Mesenteric fat pad (tissue), 1 donor: ENCODE measurements around the gene ANGPTL4. TPM values are rescaled to one million over a fixed set of nuclear protein-coding genes. Genes with fewer than 3 reads are reported as not detected.
"Not testable (repeated sequence)": the region's sequence is repeated elsewhere in the genome, so short reads cannot be mapped to it uniquely, and the experiment has no call there.

Experiments
- DNase-seq: peaks from one replicate; pipeline ENCODE4 v3.0.0-alpha.2; 2020; ENCODE audit warnings: low spot score
- total RNA-seq: library from RNA; stranded (reverse); fragmentation: NEBNext Ultra II Directional; extraction: Animal tissue kit (Norgen Biotek cat#: 25700); gene quantifications from one replicate; pipeline ENCODE4 v1.2.1, GENCODE V29; 2021
- donor health status: DM: yes; HTN: yes; CAD: no.

Gene ANGPTL4
- total RNA-seq, 1 donor from 2014 or later, result 753 TPM

DNA sequence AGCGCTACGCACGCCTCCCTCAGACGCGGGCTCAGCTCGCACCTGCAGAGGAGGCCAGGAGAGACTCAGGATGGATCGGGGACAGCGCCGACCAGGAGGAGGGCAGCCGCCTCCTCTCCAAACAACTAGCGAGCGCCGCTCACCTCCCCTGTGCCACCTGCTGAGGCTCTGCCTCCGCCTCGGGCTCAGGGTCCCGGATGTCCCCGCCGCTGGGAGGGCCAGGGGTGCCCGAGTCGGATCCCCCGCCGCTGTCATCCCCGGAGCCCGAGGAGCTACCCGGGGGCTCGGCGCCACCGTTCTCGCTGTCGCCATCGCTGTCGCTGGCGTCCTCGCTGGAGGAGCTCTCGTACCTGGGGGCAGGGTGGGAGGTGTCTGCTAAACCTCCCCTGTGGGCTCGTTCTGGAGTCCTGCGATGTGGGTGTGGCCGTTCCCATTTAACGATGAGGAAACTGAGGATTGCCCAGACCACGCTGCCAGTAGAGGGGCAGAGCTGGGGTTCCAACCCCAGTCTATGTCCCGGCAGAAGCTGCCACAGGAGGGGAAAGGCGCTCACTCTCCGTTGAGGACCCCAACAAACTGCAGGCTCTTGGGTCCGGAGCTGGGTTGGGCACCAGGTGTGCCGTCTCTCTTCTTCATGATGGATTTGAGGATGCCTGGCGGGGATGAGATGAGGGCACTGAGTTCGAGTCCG lies 30.0 kb upstream of the ANGPTL4 start:
- DNase-seq, result no peak

DNA sequence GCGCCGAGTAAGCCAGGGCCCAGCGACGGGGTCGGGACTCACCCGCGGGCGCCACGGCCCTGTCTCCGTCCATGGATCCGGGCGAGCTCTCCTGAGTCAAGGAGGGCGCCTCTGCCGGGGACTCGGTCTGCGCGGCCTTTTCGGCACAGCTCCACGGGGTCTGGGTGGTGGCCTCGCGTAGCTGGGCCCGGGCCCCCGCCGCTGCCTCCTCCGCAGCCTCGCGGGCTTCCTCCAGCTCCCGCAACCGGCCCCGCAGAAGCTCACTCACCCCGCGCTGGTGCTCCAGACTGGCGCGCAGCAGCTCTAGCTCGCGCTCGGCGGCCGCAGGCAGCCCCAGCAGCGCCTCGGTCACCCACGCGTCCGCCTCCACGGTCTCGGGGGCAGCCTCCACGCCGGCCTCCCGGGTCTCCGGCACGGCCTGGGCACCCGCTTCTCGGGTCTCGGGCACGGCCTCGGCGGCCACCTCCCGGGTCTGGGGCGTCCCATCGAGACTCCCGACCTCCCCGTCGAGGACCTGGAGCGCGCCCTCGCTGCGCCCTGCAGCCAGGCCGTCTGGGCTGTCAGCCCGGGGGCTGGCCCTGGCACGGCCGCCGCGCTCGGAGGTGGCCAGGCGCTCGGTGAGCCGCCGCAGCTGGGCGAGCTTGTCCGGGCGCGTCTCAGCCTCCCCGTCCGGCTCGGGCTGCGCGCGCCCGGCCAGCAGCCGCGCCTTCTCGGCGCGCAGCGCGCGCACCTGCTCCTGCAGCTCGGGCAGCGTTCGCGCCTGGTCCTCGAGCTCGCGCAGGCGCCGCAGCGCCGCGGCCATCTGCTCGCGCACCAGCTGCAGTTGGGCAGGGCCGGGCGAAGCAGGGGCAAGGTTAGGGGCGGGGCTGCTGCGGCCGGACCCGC lies 29.3 kb upstream of the ANGPTL4 start:
- DNase-seq, result no peak

DNA sequence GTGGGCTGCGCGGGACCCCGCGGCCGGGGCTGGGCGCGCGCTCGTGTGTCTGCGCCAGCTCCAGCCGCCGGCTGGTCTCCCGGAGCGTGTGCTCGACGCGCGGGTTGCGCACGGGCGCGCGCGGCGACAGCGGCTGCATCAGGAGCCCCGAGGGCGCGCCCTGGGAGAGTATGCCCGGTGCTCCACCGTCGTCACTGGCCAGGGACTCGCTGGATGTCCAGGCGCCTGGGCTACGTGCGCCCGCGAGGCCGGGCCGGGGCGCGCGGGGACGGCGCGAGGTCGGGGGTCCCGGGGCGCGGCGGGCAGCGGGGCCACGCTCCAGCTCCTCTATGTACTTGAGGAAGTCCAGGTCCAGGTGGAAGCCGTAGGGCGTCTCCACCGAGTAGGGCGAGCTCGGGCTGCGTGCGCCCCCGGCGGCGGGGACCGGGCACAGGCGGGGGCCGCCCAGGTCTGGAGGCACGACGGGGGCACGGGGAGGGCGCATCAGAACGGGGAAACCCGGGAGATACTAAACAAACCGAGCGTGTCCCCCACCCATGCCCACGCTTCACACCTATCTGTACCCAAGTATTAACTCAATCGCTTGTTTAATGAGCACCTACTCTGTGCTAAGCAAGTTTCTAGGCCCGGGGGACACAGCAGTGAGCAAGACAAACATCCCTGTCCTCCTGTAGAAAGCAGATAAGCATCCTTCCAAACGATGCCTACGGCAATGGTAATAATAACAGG lies 28.4 kb upstream of the ANGPTL4 start:
- no peak for DNase-seq

DNA sequence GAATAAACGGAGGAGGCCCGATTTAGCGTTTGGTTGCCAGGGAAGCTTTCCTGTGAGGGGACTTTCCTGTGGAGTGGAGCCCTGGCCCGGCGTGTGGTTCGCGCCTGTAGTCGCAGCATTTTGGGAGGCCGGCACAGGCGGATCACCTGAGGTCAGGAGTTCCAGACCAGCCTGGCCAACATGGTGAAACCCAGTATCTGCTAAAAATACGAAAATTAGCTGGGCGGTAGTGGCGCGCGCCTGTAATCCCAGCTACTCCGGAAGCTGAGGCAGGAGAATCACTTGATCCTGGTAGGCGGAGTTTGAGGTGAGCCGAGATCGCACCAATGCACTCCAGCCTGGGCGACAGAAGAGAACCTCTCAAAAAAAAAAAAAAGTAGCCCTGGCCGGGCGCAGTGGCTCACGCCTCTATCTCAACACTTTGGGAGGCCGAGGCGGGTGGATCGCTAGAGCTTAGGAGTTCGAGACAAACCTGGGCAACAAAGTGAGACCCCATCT lies 27.8 kb upstream of the ANGPTL4 start:
- no peak for DNase-seq

DNA sequence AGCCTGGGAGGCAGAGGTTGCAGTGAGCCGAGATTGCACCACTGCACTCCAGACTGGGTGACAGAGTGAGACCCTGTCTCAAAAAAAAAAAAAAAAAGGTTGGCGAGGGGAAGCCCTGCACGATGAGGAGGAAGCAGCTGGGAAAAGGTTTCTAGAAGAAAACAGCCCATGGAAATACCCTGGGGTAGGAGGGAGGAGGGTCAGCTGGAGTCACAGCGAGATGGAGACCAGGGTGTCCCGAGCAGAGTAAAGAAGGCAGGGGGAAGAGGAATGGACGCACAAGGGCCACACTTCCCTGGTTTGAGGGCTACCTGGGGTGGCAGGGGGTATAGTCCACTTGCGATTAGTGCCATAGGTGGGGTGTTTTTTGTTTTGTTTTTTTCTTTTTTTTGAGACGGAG lies 27.3 kb upstream of the ANGPTL4 start:
- DNase-seq, result no peak

DNA sequence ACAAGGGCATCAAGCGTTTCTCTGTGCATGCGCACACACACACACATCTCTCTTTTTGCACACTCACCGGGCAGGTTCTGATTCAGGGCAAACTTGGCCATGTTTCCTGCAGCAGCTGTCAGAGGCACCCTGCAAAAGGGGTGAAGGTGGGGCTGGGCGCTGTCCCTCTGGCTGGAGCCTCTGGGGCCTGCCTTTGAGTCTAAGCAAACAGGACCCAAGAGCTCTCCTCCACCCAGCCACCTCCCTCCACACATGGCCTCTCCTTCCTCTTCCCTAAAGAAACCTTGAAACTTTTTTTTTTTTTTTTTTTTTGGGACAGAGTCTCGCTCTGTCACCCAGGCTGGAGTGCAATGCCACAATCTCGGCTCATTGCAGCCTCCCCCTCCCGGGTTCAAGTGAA lies 26.2 kb upstream of the ANGPTL4 start:
- DNase-seq, result no peak

DNA sequence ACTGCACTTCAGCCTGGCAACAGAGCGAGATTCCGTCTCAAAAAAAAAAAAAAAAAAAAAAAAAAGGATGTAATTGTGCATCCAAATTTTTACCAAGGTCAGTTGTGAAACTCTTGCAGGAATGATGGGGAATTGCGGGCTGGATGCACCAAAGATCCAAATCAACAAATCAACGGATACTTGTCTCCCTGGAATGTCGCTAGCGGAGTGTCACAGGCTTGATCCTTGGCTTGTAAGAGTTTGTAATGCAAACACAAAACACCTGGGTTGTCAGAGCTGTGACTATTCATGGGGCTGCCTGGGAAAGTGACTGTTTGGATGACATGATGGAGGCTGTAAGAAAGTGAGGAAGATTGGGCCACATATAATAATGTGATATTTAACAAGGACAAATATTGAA lies 25.1 kb upstream of the ANGPTL4 start:
- no peak for DNase-seq

DNA sequence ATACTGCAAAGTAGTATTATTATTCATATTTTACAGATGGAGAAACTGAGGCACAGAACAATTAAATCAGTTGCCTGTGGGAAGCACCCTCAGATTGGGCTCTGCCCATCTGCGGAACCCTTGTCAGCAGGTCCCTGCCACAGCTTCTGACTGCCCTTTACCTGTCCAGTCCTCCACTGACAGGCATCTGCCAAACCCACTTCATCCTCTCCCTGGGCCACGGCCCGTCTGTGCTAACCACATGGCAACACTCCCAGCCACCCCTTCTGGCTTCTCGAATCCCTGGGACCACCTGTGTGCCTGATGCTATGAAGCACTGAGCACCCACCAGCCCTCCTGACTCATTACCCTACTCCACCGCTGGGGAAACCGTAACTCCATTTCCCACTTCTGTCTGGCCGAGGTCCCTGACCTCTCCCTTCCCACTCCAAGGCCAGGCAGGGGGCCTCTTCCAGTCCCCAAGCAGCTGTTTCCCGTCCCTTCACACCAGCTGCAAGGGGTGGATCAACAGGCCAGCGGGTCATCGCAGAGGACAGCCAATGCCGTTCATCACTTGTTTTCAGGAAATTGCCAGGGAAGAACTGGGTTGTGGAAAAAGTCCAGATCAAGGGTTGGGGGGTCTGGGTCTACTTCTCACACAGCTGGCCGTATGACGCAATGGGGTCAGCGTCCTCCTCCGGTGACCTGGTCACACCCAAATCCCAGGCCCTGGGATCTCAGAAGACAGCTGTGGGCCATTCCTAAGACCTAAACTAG lies 23.4 kb upstream of the ANGPTL4 start:
- DNase-seq, result no peak

DNA sequence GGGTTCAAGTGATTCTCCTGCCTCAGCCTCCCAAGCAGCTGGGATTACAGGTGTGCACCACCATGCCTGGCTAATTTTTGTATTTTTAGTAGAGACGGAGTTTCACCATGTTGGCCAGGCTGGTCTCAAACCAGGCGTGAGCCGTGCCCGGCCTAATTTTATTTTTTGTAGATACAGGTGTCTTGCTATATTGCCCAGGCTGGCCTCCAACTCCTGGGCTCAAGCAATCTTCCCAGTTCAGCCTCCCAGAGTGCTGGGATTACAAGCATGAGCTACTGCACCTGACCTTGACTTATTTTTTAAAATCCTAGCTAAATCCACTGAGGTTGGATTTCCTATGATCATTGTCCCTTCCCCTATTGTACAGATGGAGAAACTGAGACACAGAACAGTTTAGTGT lies 22.5 kb upstream of the ANGPTL4 start:
- not testable (repeated sequence) for DNase-seq

DNA sequence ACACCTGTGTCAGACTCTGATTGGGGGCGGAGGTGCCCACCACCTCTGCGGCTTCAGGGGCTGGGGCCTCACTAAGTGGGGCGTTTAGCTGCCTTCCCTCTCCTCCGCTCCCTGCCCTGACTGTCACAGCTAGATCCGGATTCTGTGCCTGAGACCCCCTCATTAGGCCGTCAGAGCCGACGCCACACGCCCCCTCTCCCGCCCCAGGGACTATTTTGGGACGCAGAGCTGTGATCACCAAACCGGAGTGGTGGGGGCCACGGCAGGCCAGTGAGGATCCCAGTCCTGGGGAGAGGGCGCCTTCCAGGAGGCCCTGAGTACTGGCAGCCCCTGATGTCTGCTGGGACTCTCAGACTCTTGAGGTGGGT lies 21.7 kb upstream of the ANGPTL4 start:
- DNase-seq, result no peak

DNA sequence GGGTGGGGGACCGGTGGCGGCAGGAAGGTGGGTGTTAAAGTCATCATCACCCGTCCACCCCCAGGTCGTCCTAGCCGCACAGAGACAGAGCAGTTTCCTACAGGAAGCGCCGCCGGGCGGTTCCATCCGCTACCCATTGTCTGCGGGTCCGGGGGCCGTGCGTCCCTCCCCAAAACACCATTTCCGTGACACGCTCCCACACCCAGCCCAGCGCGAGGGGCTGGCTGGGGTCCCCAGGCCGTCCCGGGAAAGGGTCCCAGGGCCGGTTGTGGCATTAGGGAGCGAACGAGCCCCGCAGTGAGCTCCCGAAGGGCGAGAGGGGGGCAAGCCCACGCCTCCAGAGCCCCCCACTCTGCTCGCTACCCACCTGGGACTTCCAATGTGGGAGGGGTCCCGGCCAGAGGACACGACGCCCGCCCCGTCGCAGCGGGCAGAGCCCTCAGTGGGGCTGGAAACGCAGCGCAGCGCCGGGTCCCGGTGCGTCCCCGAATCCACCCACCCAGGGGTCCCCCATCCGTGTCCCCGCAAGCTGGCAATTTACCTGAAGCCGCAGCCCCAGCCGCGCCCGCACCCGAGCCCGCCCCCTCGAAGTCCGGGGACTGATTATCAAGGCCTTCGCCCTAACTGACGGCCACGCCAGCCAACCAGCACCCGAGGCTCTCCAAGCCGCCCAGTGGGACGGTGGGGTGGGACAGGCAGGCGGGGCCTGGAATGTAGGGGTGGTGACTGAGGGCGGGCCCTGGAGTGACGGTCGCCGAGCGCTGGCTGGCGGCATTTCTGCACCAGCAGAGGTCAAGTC lies 21.1 kb upstream of the ANGPTL4 start, which contains the start of gene KANK3:
KANK3 (minus strand) TSS at position 579 of the 799 bp plus-strand sequence. CDS start 5,434 bp downstream, outside the sequence.
- peak; percentile 98 for DNase-seq

DNA sequence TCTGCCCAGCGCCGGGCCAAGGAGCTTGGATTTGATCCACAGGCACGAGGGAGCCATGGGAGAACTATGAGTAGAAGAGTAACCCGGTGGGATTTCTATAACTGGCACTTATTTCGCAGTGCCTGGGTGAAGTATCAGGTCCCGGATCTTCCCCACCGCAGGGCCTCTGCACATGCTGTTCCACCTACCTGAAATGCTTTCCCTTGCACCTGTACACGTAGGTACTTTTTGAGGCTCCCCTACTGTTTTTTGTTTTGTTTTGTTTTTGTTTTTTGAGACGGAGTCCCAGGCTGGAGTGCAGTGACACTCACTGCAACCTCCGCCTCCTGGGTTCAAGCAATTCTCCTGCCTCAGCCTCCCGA lies 20.5 kb upstream of the ANGPTL4 start:
- no peak for DNase-seq

DNA sequence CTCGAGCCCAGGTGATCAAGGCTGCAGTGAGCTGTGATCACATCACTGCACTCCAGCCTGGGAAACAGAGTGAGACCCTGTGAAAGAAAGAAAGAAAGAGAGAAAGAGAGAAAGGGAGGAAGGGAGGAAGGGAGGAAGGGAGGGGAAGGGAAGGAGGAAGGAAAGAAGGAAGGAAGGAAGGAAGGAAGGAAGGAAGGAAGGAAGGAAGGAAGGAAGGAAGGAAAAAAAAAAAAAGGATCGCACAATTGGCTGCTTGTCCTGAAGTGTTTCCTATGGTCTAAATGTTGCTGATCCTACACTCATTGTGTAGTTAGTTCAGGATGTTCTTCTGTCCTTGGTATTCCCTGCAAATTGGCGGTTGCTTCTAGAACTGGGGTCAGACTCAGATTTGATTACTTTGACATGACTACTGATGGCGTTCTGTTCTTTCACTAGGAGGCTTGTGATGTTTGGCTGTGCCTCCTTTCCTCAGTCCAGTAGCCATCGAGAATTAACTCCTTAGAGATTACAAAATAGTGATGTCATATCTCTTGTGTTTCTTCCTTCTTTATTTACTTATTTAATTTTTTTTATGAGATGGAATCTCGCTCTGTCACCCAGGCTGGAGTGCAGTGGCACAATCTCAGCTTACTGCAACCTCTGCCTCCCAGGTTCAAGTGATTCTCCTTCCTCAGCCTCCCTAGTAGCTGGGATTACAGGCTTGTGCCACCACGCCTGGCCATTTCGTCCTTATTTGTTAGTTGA lies 14.2 kb upstream of the ANGPTL4 start:
- not testable (repeated sequence) for DNase-seq

DNA sequence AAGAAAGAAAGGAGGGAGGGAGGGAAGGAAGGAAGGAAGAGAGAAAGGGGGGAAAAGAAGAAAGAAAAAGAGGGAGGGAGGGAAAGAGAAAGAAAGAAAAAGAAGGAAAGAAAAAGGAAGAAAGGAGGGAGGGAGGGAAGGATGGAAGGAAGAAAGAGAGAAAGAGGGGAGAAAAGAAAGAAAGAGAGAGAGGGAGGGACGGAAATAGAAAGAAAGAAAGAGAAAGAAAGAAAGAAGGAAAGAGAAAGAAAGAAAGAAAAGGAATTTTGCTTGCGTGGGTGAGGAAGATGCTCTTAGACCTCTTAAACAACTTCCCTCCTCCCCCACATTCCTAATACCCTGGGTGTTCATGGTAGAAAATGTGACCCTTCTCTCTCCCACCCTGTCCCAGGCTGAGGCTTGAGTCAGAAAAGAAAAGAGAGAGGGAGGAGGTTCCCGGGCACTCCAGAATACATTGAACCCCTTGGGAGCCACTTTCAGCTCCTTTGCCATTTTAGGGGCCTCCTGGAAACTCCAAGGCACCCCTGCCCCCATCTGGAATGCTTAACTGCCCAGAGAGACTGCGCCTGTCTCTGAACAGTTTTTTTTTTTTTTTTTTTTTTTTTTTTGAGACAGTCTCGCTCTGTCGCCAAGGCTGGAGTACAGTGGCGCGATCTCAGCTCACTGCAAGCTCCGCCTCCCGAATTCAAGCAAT lies 11.7 kb upstream of the ANGPTL4 start:
- DNase-seq, result no peak

DNA sequence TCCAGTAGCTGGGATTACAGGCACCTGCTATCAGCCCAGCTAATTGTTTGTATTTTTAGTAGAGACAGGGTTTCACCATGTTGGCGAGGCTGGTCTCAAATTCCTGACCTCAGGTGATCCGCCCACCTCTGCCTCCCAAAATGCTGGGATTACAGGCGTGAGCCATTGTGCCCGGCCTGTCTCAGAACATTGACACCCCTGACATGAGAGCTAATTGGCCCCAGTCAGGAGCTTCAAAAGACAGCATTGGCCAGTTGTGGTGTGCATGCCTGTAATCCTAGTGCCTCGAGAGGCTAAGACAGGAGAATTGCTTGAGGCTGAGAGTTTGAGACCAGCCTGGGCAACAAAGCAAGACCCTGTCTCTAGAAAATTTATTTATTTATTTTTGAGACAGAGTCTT lies 11.1 kb upstream of the ANGPTL4 start:
- DNase-seq, result not testable (repeated sequence)

DNA sequence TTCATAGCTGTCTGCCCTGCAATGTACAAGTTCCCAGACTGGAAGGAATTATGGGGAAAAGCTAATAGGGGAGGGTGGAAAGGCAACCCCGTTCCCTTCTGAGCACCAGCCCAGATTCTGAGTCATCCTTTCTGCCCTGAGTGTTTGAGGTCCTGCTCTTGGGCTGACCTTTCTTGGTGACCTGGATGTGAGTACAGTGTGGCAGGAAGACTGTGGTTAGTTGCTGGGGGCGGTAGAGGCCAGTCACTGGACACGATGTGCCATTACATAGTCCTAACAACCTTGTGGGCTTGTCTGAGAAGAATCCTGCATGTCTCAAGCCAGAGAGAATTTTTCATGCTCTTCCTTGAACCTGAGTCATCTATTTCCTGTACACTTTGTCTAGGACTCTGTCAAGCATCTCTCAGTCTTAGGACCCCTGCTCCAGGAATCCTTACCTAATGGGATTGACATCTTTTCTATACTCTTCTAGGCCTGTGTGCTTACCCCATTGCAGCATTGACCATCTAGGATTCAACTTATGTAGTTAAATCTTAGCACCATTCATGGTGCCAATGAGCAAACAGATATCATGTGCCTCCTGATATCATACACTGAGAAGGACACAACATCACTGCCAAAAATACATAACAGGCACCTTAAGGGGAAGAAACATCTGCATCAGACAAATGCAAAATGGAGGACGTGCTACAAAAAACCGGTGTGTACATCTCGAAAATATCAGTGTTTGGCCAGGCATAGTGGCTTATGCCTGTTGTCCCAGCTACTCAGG lies 8.1 kb upstream of the ANGPTL4 start:
- no peak for DNase-seq

DNA sequence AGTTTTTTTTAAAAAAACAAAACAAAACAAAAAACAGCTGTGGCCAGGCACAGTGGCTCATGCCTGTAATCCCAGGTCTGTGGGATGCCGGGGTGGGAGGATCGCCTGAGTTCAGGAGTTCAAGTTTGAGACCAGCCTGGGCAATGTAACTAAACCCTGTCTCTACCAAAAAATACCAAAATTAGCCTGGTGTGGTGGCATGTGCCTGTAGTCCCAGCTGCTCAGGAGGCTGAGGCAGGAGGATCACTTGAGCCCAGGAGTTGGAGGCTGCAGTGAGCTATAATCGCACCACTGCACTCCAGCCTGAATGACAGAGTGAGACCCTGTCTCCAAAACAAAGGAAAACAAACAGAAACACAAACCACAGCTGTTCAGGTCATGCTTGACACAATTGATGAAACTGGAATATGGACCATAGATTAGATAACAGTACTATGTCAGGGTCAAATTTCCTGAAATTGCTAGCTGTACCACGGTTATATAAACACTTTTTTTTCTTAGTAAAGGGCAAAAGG lies 6.9 kb upstream of the ANGPTL4 start:
- DNase-seq, result no peak

DNA sequence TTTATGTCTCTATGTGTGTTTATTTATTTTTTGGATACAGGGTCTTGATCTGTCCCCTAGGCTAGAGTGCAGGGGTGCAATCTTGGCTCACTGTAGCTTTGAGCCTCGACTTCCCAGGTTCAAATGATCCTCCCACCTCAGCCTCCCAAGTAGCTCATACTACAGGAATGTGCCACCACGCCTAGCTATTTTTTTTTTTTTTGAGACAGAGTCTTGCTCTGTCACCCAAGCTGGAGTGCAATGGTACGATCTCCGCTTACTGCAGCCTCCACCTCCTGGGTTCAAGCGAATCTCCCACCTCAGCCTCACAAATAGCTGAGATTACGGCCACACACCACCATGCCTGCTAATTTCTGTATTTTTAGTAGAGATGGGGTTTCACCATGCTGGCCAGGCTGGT lies 5.0 kb upstream of the ANGPTL4 start:
- DNase-seq, result no peak
